ENCODE data around the gene LRIG2. TPM values are rescaled to one million over a fixed set of nuclear protein-coding genes. Genes with fewer than 3 reads are reported as not detected.
"Not testable (repeated sequence)": the region's sequence is repeated elsewhere in the genome, so short reads cannot be mapped to it uniquely, and the experiment has no call there.

Gene LRIG2
- total and polyA plus RNA-seq, 2 experiments from 2014 or later = 10.0 to 40.4 TPM

GRCh38 chr1:113158743-113159142, 85.7 kb downstream of the LRIG2 start:
- not testable (repeated sequence) for H4K20me1 ChIP-seq (replicated peaks; ENCODE audit: insufficient read depth); H2AFZ ChIP-seq; H3K27me3 Mint-ChIP-seq (ENCODE audit: insufficient read depth, low read depth, poor library complexity); ATAC-seq; H3K79me2 ChIP-seq (replicated peaks; ENCODE audit: insufficient read depth); H3K9me2 ChIP-seq (ENCODE audit: insufficient read depth); H3F3A ChIP-seq (replicated peaks; ENCODE audit: low read depth); H3K27me3 ChIP-seq (ENCODE audit: insufficient read depth)
- Histone ChIP-seq H3K4me2 (peak overlapping the region; percentile 28; the same call in 1 of the 2 replicates), H3K27ac (ENCODE audit: low read depth) (peak overlapping the region; percentile 79), H3K4me1 (ENCODE audit: insufficient read depth) (peaks cover 13% of the 10 kb centered on the region), H3K36me3 (ENCODE audit: insufficient read depth) (peaks cover 19% of the 10 kb centered on the region; the same call in 1 of the 2 replicates), H3K4me3 (0 out of 2 replicates have a peak overlapping the region, but pooled peaks have one; percentile 6)
- peak overlapping the region; percentile 58 for H3K27ac Mint-ChIP-seq
- TF ChIP-seq NANOG (IDR thresholded peaks at IDR 0.05; ENCODE audit: borderline replicate concordance) = peak; percentile 67
- peak; percentile 18 for DNase-seq (ENCODE audit: low spot score)
- H3K4me1 Mint-ChIP-seq = peaks cover 16% of the 10 kb centered on the region
- H3K36me3 Mint-ChIP-seq (ENCODE audit: low read depth) = peaks cover 43% of the 10 kb centered on the region
- peak overlapping the region; percentile 10; the same call in 2 of the 3 replicates for H3K4me3 Mint-ChIP-seq
- H3K9me3 Mint-ChIP-seq = peaks cover 43% of the 10 kb centered on the region

- Histone ChIP-seq H3K4me3 (no peak overlapping the region), H3K27me3 (ENCODE audit: insufficient read depth) (no peaks in the 10 kb centered on the region), H3F3A (replicated peaks; ENCODE audit: low read depth) (no peaks in the 10 kb centered on the region), H2AFZ (peak overlapping the region; percentile 86; the same call in 1 of the 2 replicates), H3K4me2 (no peak overlapping the region), H3K27ac (ENCODE audit: low read depth) (no peak overlapping the region), H3K4me1 (ENCODE audit: insufficient read depth) (no peaks in the 10 kb centered on the region), H3K9me2 (ENCODE audit: insufficient read depth) (0 out of 2 replicates have a peak, but pooled peaks cover 5% of the 10 kb centered on the region), H4K20me1 (replicated peaks; ENCODE audit: insufficient read depth) (no peaks in the 10 kb centered on the region), H3K36me3 (ENCODE audit: insufficient read depth) (no peaks in the 10 kb centered on the region), H3K79me2 (replicated peaks; ENCODE audit: insufficient read depth) (no peaks in the 10 kb centered on the region)
- Mint-ChIP-seq H3K4me3 (no peak overlapping the region), H3K36me3 (ENCODE audit: low read depth) (peaks cover 3% of the 10 kb centered on the region; the same call in 1 of the 3 replicates), H3K4me1 (peaks cover 2% of the 10 kb centered on the region; the same call in 1 of the 3 replicates), H3K27me3 (ENCODE audit: insufficient read depth, low read depth, poor library complexity) (peaks cover 1% of the 10 kb centered on the region), H3K27ac (no peak overlapping the region), H3K9me3 (peaks cover 3% of the 10 kb centered on the region; the same call in 2 of the 3 replicates)
- DNase-seq (ENCODE audit: low spot score) (no peak), ATAC-seq (no peak)
- no peak for TF ChIP-seq CREB1 (CRISPR knock-in tag; IDR thresholded peaks at IDR 0.05; ENCODE audit: low read depth)
- TF ChIP-seq ZNF114 (CRISPR knock-in tag; IDR thresholded peaks at IDR 0.05) = no peak
- TF ChIP-seq JUNB (IDR thresholded peaks at IDR 0.05; ENCODE audit: unreplicated experiment) = no peak
- no peak for TF ChIP-seq STAT1 (IDR thresholded peaks at IDR 0.05; ENCODE audit: unreplicated experiment)
- no peak for TF ChIP-seq NANOG (IDR thresholded peaks at IDR 0.05; ENCODE audit: borderline replicate concordance)
These were observed 93.5 kb downstream of the LRIG2 start for GRCh38 chr1:113166473-113166872.

- no peak for ATAC-seq
- H3K4me1 ChIP-seq (ENCODE audit: insufficient read depth) = no peaks in the 10 kb centered on the region
- H2AFZ ChIP-seq = 0 out of 2 replicates have a peak overlapping the region, but pooled peaks have one; percentile 56
- no peaks in the 10 kb centered on the region for H4K20me1 ChIP-seq (replicated peaks; ENCODE audit: insufficient read depth)
- peaks cover 6% of the 10 kb centered on the region for H3K36me3 ChIP-seq (ENCODE audit: insufficient read depth)
- no peaks in the 10 kb centered on the region for H3F3A ChIP-seq (replicated peaks; ENCODE audit: low read depth)
- no peak overlapping the region for H3K27ac ChIP-seq (ENCODE audit: low read depth)
- H3K27me3 ChIP-seq (ENCODE audit: insufficient read depth) = no peaks in the 10 kb centered on the region
- 0 out of 2 replicates have a peak, but pooled peaks cover 5% of the 10 kb centered on the region for H3K9me2 ChIP-seq (ENCODE audit: insufficient read depth)
- H3K36me3 Mint-ChIP-seq (ENCODE audit: low read depth) = peaks cover 21% of the 10 kb centered on the region
- H3K27ac Mint-ChIP-seq = no peak overlapping the region
- no peak overlapping the region for H3K4me2 ChIP-seq
- no peaks in the 10 kb centered on the region for H3K79me2 ChIP-seq (replicated peaks; ENCODE audit: insufficient read depth)
- H3K4me3 Mint-ChIP-seq = no peak overlapping the region
- peaks cover 1% of the 10 kb centered on the region for H3K27me3 Mint-ChIP-seq (ENCODE audit: insufficient read depth, low read depth, poor library complexity)
- no peak for DNase-seq (ENCODE audit: low spot score)
- H3K9me3 Mint-ChIP-seq = peaks cover 25% of the 10 kb centered on the region
- H3K4me3 ChIP-seq = no peak overlapping the region
- H3K4me1 Mint-ChIP-seq = peaks cover 2% of the 10 kb centered on the region; the same call in 1 of the 3 replicates
- TF ChIP-seq CREB1 (CRISPR knock-in tag; IDR thresholded peaks at IDR 0.05; ENCODE audit: low read depth) (no peak), ZNF114 (CRISPR knock-in tag; IDR thresholded peaks at IDR 0.05) (no peak), EZH2phosphoT487 (IDR thresholded peaks at IDR 0.05; ENCODE audit: unreplicated experiment) (no peak), ETS1 (IDR thresholded peaks at IDR 0.05) (no peak), STAT1 (IDR thresholded peaks at IDR 0.05; ENCODE audit: unreplicated experiment) (no peak), JUNB (IDR thresholded peaks at IDR 0.05; ENCODE audit: unreplicated experiment) (no peak), EZH2 (IDR thresholded peaks at IDR 0.05; ENCODE audit: low read depth, unreplicated experiment) (no peak), ZNF462 (CRISPR knock-in tag; IDR thresholded peaks at IDR 0.05) (no peak)
These were observed 95.9 kb downstream of the LRIG2 start for GRCh38 chr1:113168946-113169345.
